Neural crest cell (in vitro differentiated cells): Measurements from ENCODE around the gene OR52N2. TPM values are rescaled to one million over a fixed set of nuclear protein-coding genes. Genes with fewer than 3 reads are reported as not detected.
A peak's percentile ranks its signal among the peaks of the same experiment; 100 is the strongest.

Experiments used
- DNase-seq: peaks from one replicate; pipeline ENCODE4 v3.0.0; 2021; ENCODE audit warnings: low read depth, mixed read lengths, low spot score
- H3K27ac Mint-ChIP-seq: one replicate; pipeline ENCODE4 v1.8.0; 2021; ENCODE audit warnings: mild to moderate bottlenecking, mixed read lengths; ENCODE audit not compliant: unreplicated experiment
- H3K27me3 Mint-ChIP-seq: 2 replicates; pipeline ENCODE4 v1.8.0; 2021; ENCODE audit warnings: low read depth, mild to moderate bottlenecking, mixed read lengths
- H3K36me3 Mint-ChIP-seq: 2 replicates; pipeline ENCODE4 v1.8.0; 2021; ENCODE audit warnings: low read depth, mild to moderate bottlenecking, mixed read lengths
- H3K4me1 Mint-ChIP-seq: 2 replicates; pipeline ENCODE4 v1.8.0; 2021; ENCODE audit warnings: mixed read lengths
- H3K4me3 Mint-ChIP-seq: one replicate; pipeline ENCODE4 v1.8.0; 2021; ENCODE audit warnings: mild to moderate bottlenecking, mixed read lengths
- H3K9me3 Mint-ChIP-seq: 2 replicates; pipeline ENCODE4 v1.8.0; 2021; ENCODE audit warnings: mixed read lengths
- CTCF ChIP-seq: fragments of 200-600 bp; sonication (generic); conservative IDR thresholded peaks from 2 replicates; pipeline ENCODE4 v1.5.0; 2021; ENCODE audit warnings: antibody characterized with exemption, mild to moderate bottlenecking
- long read RNA-seq: library from polyadenylated mRNA; unstranded; transcript quantifications from one replicate; pipeline ENCODE4 v2.0.0, GENCODE V29; 2020
- total RNA-seq: library from RNA; stranded (reverse); gene quantifications from 2 replicates; pipeline ENCODE4 v1.2.1, GENCODE V29; 2021

The OR52N2 gene
- total RNA-seq = not detected in 2 replicates
- long read RNA-seq = 0 reads

GRCh38 chr11:5808500-5809121, at the start of gene OR52N2:
OR52N2 (plus strand) TSS chr11:5808924; CDS start chr11:5820336, 11,412 bp downstream.
- H3K4me3 Mint-ChIP-seq = peak within 1 kb of the TSS; percentile 87

GRCh38 chr11:5767056-5767455, 41.7 kb upstream of the OR52N2 start:
- H3K27ac Mint-ChIP-seq = no peak overlapping the region
- no peaks in the 10 kb centered on the region for H3K9me3 Mint-ChIP-seq
- no peak for DNase-seq
- H3K36me3 Mint-ChIP-seq = no peaks in the 10 kb centered on the region
- no peaks in the 10 kb centered on the region for H3K27me3 Mint-ChIP-seq
- no peaks in the 10 kb centered on the region for H3K4me1 Mint-ChIP-seq
- H3K4me3 Mint-ChIP-seq = no peak overlapping the region
- TF ChIP-seq CTCF = no peak

More at GRCh38 chr11:5808500-5809121, at the start of gene OR52N2:
- Mint-ChIP-seq H3K9me3 (peaks cover 5% of the 10 kb centered on the region), H3K36me3 (no peaks in the 10 kb centered on the region), H3K27me3 (peaks cover 18% of the 10 kb centered on the region), H3K4me1 (no peaks in the 10 kb centered on the region), H3K27ac (peak within 1 kb of the TSS; percentile 65)
- DNase-seq = peak; percentile 82
- TF ChIP-seq CTCF = peak; percentile 90

- Mint-ChIP-seq H3K9me3 (no peaks in the 10 kb centered on the region), H3K27me3 (peaks cover 2% of the 10 kb centered on the region), H3K4me1 (no peaks in the 10 kb centered on the region), H3K36me3 (no peaks in the 10 kb centered on the region), H3K4me3 (no peak within 1 kb of the TSS), H3K27ac (no peak within 1 kb of the TSS)
- DNase-seq = no peak
- no peak for TF ChIP-seq CTCF
Measured at GRCh38 chr11:5783255-5783654, 25.5 kb upstream of the OR52N2 start, which contains the start of gene OR52N5. OR52N5 (minus strand) TSS chr11:5783355; CDS start chr11:5778634, 4,721 bp downstream.

DNA sequence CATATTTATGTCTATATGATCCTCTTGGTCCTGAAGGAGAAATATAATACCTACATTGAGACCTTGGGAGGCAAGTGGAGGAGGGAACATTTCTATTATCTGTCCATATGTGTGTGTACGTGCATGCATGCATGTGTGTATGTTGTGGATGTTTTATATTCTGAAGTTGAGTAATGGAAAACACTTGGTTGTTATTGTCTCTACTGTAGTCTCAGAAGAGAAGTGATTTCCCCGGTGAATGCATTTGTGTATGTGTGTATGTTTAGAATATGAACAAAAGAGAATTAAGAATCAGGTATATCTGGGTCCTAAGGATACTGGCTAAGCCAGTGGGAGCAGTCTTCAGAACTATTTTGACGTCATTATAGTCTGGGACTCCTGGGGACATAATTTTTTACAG, 17.6 kb upstream of the OR52N2 start, which contains the start of gene OR52N1:
Gene OR52N1, minus strand, starts transcription at position 101 of the 400 bp plus-strand sequence. CDS start 2,449 bp downstream, outside the sequence.
- H3K36me3 Mint-ChIP-seq = no peaks in the 10 kb centered on the region
- H3K9me3 Mint-ChIP-seq = no peaks in the 10 kb centered on the region
- no peaks in the 10 kb centered on the region for H3K4me1 Mint-ChIP-seq
- no peak for DNase-seq
- H3K4me3 Mint-ChIP-seq = no peak within 1 kb of the TSS
- no peak for TF ChIP-seq CTCF
- no peak within 1 kb of the TSS for H3K27ac Mint-ChIP-seq
- H3K27me3 Mint-ChIP-seq = peaks cover 13% of the 10 kb centered on the region

- Mint-ChIP-seq H3K36me3 (no peaks in the 10 kb centered on the region), H3K27ac (no peak overlapping the region), H3K4me1 (no peaks in the 10 kb centered on the region), H3K27me3 (peaks cover 18% of the 10 kb centered on the region), H3K4me3 (no peak overlapping the region), H3K9me3 (no peaks in the 10 kb centered on the region)
- TF ChIP-seq CTCF = no peak
- DNase-seq = no peak
Measured at GRCh38 chr11:5796541-5796940, 12.2 kb upstream of the OR52N2 start.
